ENCODE data around the gene RAB3A.
A peak's percentile ranks its signal among the peaks of the same experiment; 100 is the strongest.

The RAB3A gene

DNA sequence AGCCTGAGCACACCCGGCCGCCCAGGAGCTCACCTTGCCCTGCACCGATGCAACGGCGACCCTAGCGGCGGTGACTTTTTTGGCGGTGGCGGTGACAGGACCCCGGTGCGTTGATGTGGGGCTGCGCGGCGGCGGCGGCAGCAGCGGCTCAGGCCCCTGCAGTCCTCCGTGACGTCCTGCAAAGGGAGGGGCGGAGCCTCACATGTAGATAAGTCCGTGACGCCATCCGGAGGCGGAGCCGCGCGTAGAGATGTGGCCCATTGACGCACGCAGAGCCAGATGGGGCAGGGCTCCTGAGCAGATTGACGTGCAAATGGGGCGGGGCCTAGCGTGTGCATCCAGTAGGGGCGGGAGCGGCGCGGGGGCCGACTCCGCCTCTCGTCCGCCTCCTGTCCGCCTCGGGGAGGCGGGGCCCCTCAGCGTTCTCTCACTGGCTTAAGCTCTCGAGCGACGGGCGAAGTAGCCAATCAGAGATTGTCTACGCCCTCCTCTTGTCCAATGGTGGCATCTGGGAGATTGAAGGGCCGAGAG is at the start of gene RAB3A:
RAB3A (minus strand) TSS at position 180 of the 531 bp plus-strand sequence. CDS start 1,302 bp downstream, outside the sequence.
- DNase-seq (ENCODE audit: extremely low read depth in 1 of 2, low read depth in 1 of 2) = peak; percentile 99 to 100

DNA sequence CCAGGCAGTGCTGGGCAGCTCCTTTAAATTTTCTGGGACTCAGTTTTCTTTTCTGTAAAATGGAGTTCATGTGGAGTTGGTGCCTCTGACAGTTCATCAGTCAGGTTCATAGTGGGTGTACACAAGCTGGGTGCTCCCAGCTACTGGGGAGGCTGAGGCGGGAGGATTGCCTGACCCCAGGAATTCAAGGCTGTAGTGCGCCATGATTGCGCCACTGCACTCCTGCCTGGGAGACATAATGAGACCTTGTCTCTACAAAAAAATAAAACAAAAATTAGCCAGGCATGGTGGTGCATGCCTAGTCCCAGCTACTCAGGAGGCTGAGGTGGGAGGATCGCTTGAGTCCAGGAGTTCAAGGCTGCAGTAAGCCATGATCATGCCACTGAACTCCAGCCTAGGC is 49.3 kb upstream of the RAB3A start:
- DNase-seq (ENCODE audit: extremely low read depth in 1 of 2, low read depth in 1 of 2) = no peak

- DNase-seq (ENCODE audit: extremely low read depth in 1 of 2, low read depth in 1 of 2) = no peak
Observed at GRCh38 chr19:18252370-18252717, 48.5 kb upstream of the RAB3A start.

DNA sequence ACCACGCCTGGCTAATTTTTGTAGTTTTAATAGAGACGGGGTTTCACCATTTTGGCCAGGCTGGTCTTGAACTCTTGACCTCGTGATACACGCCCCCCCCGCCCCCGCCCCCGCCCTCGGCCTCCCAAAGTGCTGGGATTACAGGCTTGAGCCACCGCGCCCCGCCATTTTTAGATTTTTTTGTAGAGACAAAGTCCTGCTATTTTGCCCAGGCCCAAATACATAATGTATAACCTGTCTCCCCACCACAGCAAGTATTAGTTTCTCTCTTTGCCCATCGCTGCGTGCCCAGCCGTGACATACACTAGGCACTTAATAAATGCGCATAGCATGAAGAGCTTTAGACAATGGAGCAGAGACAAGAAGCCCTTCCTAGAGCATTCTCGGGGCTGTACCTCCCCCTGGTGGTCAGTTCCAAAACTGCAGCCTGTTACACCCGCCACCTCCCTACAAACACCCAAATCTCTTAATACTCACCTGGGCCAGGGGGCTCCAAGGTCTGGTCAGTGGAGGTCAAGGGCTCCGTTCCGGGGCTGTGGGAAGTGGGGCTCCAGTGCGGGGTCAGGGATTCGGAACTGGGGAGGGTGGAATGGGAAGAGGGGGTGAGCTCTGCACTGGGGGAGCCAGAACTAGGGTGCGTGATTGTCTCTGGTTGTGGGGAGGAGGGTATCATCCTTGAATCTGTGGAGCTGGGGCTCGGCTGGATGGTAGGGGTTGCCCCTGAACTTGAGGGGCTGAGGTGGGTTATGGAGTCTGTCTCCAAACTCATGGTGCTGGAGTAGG is 47.9 kb upstream of the RAB3A start:
- peak; percentile 41 to 45 for DNase-seq (ENCODE audit: extremely low read depth in 1 of 2, low read depth in 1 of 2)

- no peak for DNase-seq (ENCODE audit: extremely low read depth in 1 of 2, low read depth in 1 of 2)
Observed at GRCh38 chr19:18249834-18250233, 46.0 kb upstream of the RAB3A start.

DNA sequence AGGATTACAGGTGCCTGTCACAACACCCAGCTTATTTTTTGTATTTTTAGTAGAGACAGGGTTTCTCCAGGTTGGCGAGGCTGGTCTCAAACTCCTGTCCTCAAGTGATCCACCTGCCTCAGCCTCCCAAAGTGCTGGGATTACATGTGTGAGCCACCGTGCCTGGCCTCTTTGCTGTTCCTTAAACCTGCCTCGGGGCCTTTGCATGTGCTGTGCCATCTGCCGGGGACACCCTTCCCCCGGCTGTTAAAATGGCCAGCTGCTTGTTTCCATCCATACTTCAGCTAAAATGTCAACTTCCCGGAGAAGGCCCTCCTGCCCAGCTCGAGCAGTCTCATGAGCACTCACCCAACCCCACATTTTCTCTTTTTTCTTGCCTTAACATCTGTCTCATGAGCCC is 41.5 kb upstream of the RAB3A start:
- DNase-seq (ENCODE audit: extremely low read depth in 1 of 2, low read depth in 1 of 2) = no peak

GRCh38 chr19:18239303-18239702 is 35.5 kb upstream of the RAB3A start:
- no peak for DNase-seq (ENCODE audit: extremely low read depth in 1 of 2, low read depth in 1 of 2)

- no peak for DNase-seq (ENCODE audit: extremely low read depth in 1 of 2, low read depth in 1 of 2)
Observed at GRCh38 chr19:18234194-18234593, 30.4 kb upstream of the RAB3A start.

DNA sequence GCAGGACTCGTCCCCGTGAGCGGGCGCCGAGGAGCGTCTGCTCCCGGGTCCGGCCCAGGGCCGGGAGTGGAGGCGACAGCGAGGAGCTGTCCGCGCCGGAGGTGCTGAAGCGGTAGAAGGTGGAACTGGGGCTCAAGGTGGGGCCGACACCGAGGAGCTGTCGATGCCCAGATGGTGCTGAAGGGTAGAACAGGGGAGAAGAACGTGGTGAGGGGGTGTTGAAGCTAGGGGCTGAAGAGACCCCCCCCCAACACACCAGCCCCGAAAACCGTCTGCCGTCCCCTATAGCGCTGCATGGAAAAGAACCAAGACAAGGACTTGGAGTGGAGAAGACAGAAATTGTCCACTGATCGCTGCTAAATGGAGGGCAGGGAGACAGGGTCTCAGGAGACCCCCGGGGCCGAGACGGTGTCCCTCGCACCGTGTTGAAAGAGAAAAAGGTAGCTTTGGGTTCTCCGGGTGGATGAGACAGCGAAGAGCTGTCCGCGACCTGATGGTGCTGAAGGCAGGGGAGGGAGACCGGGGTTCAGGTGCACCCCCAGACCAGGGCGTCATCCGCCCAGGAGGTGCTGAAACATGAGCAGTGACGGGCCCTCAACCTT is 29.5 kb upstream of the RAB3A start:
- DNase-seq (ENCODE audit: extremely low read depth in 1 of 2, low read depth in 1 of 2) = no peak

DNA sequence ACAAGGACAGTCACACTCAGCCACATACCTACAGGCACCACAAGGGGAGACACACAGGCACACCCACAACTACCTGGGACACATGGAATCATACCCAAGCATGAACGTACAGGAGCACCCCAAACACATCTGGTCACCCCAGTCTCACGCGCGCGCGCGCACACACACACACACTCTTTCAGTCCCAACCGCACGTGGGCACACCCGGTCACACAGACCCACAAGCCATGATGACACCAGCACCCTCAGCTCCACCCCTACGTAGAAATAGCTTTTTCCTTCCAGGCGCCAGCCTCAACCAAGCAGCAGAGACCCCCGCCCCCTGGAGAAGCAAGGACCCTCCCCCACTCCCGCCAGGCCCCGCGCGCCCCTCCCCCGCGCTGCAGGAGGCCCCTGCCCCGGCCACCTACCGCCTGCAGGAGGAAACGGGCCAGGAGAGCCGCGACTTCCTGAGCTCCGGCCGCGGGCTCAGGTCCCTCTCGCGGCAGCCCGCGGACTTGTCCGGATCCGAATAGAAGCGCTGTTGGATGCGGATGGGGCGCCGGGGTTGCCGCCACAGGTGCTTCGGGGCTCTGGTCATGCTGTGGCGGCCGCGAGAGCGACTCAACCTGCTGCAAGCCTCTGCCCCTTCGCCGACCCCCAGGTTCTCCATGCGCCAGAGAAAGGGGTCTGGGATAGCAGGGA is 28.8 kb upstream of the RAB3A start:
- no peak for DNase-seq (ENCODE audit: extremely low read depth in 1 of 2, low read depth in 1 of 2)

DNA sequence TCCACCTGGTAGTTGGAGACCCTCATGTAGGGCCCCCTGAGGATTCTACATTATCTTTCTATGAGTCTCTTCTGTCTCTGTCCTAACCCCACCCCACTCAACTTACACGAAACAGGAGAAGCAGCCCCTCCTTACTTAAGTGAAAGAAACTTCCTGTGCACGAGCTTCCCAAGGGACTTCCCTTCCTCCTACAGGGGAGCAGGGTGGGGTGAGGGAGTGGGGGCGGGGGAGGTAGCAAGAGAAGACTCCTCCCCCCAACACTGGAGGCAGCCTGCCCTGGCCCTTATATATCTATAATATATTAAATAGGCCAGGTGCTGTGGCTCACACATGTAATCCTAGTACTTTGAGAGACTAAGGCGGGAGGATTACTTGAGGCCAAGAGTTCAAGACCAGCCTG is 27.9 kb upstream of the RAB3A start:
- no peak for DNase-seq (ENCODE audit: extremely low read depth in 1 of 2, low read depth in 1 of 2)

GRCh38 chr19:18230941-18231734 is 27.3 kb upstream of the RAB3A start:
- DNase-seq (ENCODE audit: extremely low read depth in 1 of 2, low read depth in 1 of 2) = no peak

- DNase-seq (ENCODE audit: extremely low read depth in 1 of 2, low read depth in 1 of 2) = no peak
Observed at GRCh38 chr19:18229915-18230314, 26.1 kb upstream of the RAB3A start.

DNA sequence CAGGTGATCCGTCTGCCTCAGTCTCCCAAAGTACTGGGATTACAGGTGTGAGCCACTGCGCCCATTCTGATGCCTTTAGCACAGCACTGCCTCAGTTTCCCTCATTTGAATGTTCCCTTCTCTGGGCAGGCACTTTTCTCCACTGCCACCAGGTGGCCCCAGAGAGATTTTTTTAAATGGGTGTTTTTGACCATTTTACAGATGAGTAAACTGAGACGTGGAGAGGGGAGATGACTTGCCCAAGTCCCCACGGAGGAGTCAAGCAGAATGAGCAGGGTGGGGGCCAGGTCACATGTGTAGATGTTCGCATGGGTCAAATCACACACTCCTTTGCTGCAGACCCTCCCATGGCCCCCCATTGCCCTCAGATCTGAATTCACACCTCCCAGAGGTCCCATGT is 25.6 kb upstream of the RAB3A start:
- DNase-seq (ENCODE audit: extremely low read depth in 1 of 2, low read depth in 1 of 2) = no peak

DNA sequence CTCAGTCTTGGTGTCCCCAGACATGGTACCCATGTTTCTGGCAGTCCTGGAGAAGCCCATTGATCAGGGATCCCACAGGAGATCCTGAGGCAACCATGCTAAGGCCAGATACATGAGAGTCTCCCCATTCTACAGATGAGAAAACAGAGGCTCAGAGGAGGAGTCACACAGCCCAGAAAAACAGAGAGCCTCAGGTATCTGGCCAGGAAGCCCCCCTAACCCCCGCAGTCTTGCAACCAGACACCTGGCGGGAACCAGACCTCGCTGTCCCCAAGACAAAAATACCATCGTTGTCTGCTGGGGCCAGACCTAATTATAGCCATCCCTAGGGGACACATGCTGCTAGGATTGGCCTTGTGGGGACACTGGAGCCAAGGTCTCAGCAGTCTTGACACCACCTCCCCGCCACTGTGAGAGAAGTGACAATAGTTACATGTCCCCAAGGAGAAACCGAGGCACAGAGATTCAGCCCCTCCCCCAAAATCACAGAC is 24.0 kb upstream of the RAB3A start:
- DNase-seq (ENCODE audit: extremely low read depth in 1 of 2, low read depth in 1 of 2) = no peak

GRCh38 chr19:18226956-18227780 is 23.3 kb upstream of the RAB3A start:
- DNase-seq (ENCODE audit: extremely low read depth in 1 of 2, low read depth in 1 of 2) = no peak

GRCh38 chr19:18225702-18226468 is 22.0 kb upstream of the RAB3A start, which contains the start of gene PDE4C:
Gene PDE4C (minus strand): TSS chr19:18226438. CDS start chr19:18226415, 23 bp downstream.
- no peak for DNase-seq (ENCODE audit: extremely low read depth in 1 of 2, low read depth in 1 of 2)

- DNase-seq (ENCODE audit: extremely low read depth in 1 of 2, low read depth in 1 of 2) = no peak
Observed at GRCh38 chr19:18225355-18225701, 21.5 kb upstream of the RAB3A start.

All from stimulated activated CD8-positive, alpha-beta memory T cell treated with anti-CD3 and anti-CD28 coated beads, Interleukin-7, amount 100 ng/mL, for 48 hours (primary cell).